CD4-positive, alpha-beta T cell treated with Interleukin-15 for 1 hour (primary cell): ENCODE measurements around the gene QSOX1.
"Not testable (repeated sequence)": the region's sequence is repeated elsewhere in the genome, so short reads cannot be mapped to it uniquely, and the experiment has no call there.

ENCODE experiments used
- DNase-seq: peaks from one replicate; pipeline ENCODE4 v3.0.0-alpha.2; 2020

The QSOX1 gene

DNA sequence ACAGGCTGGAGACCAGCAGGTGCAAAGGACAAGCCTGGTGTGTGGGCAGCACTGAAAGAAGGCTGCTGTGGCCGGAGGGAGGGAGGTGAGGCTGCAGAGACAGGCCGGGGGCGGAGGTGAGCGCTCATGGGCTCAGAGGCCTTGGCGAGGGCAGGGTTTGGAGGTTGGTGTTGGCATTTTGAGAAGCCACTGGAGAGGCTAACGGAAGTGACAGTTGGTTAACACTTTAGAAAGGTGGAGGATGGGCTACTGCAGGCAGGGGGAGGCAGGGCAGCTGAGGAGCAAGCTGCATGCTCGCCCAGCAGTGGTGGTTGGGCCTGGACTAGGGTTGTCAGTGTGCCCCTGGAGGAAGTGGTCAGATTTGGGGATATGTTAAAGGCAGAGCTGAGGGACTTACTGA, 37.5 kb downstream of the QSOX1 start:
- no peak for DNase-seq

DNA sequence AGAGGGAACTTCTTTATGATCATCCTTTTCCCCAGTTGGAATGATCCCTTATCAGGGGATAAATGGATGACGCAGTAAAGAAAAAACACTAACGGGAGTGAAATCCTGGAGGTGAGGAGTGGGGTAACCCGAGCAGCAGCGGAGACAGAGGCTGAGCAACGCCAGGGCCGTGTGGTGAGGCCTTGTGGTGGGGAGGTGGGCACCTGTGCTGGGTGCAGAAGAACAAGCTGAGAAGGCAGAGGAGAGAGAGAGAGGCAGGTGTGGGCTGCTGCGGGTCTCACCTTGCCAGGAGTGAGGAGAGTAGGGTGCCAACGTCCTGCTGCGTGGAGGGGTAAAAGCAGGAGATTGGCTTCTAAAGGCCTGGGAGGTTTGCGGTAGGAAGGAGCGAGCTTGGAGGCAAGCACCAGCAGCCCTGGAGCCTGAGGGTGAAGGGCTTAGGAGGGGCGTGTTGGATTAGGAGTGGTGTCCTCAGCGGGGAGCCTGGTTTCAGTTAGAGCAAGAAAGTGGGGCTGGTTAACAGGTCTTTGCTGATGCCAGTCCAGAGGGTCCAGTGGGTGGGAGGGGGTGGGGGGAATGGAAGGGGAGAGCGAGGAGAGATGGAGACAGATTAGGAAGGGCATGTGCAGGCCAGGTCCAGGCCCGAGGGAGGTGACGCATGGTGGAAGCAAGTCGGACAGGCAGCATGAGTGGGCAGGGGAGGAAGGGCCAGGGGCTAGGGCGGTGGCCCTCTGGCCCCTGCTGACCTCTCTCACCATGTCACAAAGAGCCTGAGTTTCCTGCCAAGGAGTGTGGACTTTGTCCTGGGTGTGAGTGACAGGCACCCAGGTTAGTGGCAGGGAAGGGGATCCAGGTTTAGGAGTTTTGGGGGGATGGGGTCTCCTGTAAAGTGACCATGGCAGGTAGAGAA, 38.7 kb downstream of the QSOX1 start:
- no peak for DNase-seq

DNA sequence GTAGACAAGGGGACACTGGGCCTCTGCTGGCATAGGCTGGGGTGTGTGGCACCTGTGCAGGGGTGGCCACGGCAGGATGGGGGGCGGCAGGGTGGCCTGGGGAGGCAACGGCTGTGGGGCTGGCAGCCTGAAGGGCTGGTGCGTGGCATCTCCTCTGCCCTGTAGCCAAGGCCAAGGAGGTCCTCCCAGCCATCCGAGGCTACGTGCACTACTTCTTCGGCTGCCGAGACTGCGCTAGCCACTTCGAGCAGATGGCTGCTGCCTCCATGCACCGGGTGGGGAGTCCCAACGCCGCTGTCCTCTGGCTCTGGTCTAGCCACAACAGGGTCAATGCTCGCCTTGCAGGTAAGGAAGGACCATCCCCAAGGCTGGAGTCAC, 39.4 kb downstream of the QSOX1 start:
- no peak for DNase-seq

DNA sequence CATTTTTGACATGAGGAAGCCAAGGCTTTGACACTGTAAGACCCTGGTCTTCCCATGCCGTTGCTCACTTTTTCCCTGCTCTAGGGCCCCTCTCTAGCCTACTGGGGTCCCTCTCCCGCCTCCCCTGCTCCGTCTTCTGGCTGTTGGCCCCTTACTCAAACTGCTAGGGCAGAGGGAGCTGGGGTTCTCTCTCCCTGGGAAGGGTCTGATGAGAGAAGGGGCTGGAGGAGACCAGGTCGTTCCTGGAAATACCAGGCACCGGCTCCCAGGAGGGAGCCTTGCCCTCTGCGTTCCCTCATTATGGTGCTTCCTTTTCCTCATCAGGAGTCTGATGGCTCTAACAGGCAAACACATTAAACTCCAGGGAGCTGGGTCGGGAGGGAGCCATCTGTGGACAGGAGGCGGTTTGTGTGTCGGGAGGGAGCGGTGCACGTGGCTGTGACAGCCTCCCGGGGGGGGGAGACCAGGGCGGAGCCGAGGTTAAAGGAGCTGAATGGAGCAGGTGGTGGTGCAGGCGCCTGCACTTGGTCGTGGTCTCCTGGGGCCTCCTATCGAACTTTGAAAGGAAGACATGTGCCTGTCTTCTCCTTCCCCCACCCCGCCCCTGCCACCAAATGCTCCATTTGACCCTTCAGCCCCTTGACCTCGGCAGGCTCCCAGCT, 40.0 kb downstream of the QSOX1 start:
- DNase-seq: no peak

DNA sequence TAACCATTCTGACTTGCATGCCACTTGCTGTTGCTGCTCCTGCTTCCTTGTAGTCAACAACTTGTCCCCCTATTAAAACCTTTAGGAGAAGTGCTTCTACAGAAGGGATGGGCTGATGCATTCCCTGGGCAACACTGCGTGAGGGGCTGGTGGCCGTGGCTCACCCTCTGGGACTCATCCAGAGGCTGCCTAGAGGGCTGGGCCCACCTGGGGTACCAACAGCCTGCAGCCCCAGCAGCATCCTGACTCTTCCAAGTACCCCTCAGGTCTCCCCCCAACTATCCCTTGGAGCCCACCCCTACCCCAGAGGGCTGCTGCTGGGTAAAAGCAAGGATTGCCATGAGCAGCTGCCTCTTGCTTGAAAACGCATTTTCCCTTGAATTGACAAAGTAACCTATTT, 40.7 kb downstream of the QSOX1 start:
- no peak for DNase-seq

DNA sequence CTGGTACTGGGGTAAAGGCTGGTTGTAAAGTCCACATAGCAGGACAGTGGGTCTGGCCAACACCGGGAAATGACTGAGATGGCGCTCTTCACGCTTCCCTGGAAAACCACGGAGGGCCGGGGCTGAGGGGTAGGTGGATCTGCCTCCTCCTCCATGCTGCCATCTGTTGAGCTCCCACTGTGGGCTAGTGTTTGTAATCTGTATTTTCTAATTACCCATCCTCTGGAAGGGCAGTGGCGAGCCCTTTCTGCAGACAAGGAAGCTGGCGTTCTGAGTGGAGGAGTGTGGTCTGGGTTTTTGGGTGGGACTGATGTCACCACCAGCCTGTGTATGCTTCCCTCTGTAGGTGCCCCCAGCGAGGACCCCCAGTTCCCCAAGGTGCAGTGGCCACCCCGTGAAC, 41.2 kb downstream of the QSOX1 start:
- DNase-seq: no peak

DNA sequence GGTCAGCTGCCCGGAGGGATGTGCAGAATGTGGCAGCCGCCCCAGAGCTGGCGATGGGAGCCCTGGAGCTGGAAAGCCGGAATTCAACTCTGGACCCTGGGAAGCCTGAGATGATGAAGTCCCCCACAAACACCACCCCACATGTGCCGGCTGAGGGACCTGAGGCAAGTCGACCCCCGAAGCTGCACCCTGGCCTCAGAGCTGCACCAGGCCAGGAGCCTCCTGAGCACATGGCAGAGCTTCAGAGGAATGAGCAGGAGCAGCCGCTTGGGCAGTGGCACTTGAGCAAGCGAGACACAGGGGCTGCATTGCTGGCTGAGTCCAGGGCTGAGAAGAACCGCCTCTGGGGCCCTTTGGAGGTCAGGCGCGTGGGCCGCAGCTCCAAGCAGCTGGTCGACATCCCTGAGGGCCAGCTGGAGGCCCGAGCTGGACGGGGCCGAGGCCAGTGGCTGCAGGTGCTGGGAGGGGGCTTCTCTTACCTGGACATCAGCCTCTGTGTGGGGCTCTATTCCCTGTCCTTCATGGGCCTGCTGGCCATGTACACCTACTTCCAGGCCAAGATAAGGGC, 41.9 kb downstream of the QSOX1 start:
- DNase-seq: no peak

DNA sequence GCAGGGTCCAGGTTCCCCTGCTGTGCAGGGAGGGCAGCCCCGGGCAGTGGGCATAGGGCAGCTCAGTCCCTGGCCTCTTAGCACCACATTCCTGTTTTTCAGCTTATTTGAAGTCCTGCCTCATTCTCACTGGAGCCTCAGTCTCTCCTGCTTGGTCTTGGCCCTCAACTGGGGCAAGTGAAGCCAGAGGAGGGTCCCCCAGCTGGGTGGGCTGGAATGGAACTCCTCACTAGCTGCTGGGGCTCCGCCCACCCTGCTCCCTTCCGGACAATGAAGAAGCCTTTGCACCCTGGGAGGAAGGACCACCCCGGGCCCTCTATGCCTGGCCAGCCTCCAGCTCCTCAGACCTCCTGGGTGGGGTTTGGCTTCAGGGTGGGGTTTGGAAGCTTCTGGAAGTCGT, 42.6 kb downstream of the QSOX1 start:
- DNase-seq: no peak

DNA sequence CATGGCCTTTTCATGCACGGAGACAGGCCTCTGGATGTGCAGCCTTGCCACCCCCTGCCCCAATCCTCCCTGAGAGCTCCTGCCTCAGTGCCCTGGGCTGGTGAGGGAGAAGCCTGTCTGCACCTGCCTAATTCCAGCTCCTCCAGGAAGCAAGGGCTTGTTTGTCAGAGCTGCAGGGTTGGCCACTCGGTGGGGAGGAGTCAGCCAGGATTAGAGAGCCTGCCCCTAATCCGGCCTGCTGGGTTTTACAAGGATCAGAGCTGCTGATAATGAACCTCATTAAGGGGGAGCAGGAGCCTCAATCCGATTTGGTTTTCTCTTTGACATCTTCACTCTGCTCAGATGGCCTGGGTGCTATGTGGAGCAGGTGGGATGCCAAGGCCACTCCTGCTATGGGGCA, 43.5 kb downstream of the QSOX1 start:
- no peak for DNase-seq

DNA sequence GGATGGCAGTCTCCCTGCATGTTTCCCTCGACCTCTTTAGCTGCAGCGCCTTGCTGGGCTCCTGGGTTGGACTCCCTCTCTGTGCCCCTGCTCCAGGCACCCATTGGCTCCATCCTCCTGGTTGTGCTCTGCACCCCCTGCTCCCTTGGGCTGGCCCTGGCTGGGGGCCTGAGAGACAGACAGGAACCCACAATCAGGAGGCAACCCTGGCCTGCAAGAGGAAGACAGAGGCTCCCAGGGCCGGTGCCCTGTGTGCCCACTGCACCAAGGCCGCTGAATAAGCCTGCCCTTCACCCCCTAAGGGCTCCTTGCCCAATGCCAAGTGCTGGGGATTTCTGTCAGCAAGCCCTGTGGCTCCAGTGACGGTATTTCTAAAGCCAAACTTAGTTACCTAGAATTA, 43.9 kb downstream of the QSOX1 start:
- no peak for DNase-seq

DNA sequence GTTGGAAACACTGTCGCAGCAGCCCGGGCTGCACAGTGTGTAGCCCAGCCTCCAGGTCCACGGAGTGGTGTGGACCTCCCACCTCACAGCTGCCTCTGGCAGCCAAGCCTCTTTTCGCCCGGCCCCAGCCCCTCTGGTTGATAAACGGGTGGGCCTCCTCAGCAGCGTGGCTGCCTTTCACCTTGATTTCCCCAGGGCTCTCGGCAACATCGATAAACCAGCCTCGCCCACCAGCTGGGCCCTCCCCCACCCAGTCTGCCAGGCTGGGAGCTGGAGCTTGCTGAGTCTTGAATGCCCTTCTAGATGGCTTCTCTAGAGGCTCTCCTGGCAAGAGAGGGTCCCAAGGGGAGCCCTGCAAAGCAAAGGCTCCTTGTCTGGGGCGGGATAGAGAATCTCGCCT, 44.3 kb downstream of the QSOX1 start:
- DNase-seq: no peak

DNA sequence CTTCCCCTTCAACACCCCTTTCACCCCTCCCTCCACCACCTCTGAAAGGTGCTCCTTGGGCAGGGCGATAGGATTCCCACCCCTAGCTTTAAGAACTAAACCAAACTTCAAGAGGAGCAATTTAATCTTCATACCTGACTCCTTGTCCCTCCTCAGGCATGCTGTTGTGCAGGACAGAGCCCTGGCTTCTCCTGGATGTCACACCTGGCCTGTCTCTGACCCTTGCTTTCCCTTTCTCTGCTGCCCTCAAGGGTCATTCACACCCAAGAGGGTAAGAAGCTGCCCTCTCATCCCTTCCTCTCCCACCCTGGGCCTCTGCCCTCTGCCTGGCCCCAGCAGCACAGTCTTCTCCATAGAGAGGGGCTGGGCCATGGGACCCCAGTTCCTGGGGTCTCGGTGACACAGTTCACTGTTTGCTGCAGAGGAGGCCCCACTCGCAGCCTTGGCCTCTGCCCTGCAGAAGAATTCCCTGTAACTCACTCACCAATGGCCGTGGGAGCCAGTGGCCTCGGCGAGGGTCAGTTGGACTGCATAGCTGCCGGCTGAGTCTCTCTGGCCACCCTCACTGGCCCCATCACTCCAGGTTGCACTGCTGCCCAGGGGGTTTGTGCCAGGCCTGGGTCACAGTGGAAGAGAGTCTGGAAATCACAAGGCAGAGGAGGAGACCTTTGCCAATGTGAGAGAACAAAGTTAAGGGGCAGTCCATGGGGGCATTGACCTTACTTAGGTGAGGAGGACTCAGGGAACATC, 47.0 kb downstream of the QSOX1 start:
- DNase-seq: no peak

DNA sequence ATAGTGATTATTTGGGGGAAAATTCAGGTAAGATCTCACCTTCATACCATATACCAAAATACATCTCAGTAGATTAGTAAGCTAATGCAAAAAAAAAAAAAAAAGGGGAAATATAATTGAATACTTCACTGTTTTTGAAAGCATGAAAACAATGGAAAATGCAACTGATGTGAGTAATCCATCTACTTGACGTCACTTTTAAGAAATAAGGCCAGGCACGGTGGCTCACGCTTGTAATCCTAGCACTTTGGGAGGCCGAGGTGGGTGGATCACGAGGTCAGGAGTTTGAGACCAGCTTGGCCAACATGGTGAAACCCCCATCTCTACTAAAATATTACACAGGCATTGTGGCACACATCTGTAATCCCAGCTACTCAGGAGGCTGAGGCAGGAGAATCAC, 47.9 kb downstream of the QSOX1 start:
- not testable (repeated sequence) for DNase-seq

DNA sequence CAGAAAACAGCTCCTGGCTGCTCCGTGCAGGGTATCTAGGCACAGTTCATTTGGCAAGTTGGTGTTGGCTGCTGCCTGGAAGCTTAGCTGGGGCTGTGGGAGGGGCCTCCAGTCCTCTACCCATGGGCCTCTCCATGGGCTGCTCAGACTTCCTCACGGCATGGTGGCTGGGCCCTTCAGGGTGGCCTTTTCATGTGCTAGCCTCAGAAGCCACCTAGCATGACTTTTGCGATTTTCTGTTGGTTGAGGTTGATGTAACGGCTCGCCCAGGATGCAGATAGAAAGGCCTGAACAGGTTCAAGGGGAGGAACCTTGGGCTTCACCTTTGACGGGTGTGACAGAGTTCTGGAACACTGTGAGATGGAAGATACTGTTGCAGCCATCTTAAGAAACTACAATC, 49.6 kb downstream of the QSOX1 start:
- no peak for DNase-seq

DNA sequence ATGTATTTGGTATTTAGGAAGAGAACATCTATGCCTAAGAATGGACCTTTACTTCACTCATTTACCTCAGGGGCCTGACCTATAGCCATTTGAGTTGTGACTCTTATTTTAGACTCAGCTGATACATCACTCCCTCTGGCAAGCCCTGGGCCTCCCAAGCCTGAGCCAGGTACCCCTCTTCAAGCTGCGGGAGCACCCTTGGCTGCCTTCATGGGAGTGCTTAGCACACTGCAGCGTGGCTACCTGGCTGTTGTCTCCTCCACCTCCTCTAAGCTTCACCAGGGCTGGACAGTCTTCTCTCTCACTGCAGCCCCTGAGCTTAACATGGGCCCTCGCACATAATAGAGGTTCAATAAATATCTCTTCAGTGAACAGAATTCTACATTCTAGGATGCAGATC, 51.9 kb downstream of the QSOX1 start:
- DNase-seq: no peak

DNA sequence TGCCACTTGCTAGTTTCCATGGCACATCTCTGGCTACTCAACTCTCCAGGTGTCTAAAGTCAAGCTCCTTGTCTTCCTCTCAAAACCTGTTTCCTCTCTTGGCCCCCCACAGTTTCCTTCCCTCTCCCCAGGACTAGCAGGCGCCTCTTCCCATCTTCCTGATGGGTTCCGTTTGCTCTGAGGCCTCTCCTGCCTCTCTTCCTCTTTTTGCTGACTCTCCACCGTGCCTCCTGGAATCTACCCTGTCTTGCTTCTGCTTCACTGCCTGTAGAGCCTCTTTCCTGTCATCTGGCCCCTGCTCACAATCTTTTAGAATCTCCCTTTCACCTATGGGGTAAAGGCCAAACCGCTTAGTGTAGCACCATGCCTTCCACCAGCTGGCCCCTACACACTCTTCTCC, 53.6 kb downstream of the QSOX1 start:
- DNase-seq: no peak

DNA sequence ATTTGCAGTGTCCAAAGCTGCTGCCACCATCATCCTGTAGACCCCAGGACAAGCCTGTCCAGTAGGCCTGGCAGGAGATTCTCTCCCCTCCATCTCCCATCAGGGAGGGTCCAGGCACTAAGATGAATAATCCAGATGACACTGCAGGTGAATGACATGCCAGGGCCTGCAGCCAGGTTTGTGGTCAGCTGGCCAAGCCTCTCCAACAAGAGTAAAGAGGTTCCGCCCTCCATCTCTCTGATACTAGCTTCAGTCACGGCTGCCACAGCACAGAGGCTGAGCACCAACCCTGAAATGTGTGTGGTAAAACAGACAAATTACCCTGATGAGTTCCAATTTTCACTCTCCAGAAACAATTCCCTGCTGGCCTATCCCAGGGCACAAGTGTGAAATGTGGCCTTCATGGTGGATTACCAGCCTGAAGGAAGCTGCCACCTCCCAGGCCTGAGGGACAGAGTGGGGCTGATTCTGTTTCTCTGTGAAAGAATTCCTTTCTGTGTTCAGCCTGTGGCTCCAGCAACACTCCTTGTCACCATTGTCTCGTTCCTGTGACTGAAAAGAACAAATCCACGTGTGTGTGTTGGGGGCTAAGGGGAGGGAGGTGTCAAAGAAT, 55.4 kb downstream of the QSOX1 start:
- no peak for DNase-seq

DNA sequence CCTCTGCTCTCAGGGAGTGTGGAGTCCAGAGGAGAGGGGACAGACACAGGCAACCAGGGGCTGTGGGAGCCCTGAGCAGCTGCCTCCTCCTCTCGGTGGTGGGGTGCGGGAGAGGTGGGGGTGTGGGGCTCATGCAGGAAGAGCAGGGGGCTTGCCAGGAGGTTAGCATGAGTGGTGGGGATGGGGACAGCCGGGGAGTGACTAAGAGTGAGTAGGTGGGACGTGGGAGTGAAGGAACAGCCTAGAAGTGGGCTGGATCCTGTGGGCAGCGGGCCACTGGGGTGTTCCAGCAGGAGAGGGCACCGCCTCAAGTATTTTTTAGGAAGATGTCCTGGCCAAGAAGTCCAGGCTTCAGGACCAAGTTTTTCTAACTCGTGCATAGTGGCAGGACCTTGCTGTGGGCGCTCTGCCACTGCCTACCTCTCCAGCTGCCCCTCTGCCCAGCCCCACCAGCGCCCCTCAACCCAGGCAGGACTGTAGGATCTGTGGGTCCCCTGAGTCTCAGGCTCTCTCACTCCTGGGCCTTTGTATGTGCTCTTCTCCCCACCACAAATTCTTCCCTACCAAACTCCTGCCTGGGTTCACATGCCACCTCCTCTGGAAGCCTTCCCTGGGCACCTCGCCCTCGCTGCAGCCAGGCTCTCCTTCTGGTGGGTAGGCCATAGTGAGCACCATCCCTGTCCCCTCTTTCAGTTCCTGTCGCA, 56.6 kb downstream of the QSOX1 start:
- no peak for DNase-seq

DNA sequence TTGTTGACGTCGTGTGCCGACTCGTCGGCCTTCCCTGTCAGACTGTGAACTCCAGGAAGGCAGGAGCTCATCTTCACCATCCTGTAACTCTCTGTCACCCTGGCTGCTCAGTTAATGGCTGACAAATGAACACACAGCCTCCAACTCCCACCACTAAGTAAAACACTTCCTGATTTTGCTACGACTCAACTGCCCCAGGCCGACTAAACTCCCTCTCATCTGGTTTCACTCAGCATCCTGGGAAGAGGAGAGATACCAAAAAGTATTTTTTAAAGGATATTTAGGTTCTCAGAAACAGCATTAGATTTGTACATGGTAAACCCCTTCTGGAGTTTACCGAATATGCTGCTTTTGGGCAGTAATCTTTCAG, 57.2 kb downstream of the QSOX1 start:
- no peak for DNase-seq

DNA sequence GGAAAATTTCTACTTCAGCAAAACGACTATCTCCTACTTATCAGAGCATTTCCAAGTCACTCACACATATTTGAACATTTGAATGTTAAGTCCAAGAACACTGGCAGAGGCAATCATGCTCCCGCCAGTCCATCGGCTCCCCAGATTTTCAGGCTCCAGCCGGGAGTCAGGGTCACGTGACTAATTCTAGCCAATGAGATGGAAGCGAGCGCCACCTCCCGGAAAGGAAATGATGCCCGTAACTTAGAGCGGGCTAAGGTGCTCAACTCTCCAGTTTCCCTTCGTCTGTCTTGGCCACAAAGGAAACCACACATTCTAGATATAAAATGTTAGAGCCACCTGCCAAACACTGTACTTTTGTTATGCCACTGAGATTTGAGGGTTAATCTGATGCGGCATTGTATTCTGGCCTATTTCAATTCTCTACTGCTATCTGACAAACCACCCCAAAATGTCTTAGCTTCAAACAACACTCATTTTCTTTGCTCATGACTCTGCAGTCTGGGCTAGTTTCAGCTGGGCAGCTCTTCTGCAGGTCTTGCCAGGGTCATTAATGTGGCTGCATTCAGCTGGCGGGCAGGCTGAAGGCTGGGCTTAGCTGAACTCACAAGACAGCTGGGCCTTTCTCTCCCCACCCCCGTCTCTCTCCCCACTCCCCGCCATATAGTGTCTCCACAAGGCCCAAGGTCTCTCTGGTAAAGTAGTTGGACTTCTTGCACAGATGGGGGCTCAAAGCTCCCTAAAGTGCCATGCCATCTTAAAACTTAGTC, 58.9 kb downstream of the QSOX1 start:
- DNase-seq: no peak

DNA sequence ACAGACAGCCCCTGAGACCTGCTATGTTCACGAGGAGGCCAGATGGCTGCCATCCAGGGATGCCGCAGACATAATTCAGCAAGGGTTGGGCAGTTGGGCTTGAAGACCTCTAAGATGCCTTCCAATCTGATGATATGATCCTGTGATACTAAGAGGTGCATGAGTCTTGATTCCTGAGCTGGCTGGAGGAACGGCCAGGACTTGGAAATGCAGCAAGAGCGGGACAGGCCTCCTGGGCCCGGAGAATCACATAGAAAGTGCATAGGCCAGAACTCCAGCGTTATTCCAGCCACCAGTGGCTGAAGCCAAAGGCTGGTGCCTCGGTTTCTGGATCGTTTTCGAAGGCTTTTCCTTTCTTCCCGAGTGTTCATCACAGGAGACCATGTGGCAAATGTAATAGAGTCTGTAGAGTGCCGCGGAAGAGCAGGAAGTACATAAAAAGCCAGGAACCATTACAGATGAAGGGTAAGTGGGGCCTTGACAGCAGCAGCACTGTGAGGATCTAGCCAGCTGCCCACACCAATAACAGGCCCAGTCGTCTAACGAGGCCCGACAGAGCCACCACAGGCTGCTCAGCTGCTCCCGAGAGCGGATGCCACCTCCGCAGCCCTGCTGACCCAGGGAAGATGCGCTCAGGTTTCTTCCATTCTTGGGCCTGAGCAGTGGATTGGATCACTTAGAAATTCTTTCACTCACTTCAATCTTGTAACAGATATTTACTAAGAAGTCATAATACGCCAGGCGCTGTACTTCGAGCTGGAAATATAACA, 61.4 kb downstream of the QSOX1 start:
- DNase-seq: no peak
